ENCODE data around the gene LRRC1.

LRRC1 gene

GRCh38 chr6:53858913-53859312 lies 64.1 kb downstream of the LRRC1 start:
- no peaks in the 10 kb centered on the region for H3K27me3 ChIP-seq (ENCODE audit: insufficient read depth, low read depth, severe bottlenecking)
- no peaks in the 10 kb centered on the region for H3K36me3 ChIP-seq
- no peak for DNase-seq
- TF ChIP-seq CTCF (IDR thresholded peaks at IDR 0.05; ENCODE audit: low read depth, low read length) = no peak
- H3K27ac ChIP-seq = no peak overlapping the region
- H3K4me3 ChIP-seq (ENCODE audit: low read depth, low read length) = no peak overlapping the region
- no peaks in the 10 kb centered on the region for H3K9me3 ChIP-seq (ENCODE audit: severe bottlenecking)

DNA sequence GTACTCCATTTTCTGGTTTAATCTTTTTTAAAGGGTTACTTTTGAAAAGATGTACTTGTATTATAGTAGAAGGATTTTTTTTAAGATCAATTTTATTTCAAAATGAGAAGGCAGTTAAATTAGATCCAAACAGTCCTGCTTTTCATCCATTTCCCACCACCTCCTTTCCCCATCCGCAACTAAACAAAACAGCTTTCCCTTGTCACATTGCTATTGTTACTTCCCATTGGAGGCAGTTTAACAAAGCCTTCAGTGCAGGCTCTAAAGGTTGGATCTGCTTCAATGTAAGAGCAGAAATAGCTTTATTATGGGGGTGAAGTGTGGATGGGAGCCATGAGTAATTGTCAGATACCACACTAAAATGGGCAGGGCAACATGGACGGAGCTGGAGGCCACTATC lies 65.7 kb downstream of the LRRC1 start:
- H3K9me3 ChIP-seq (ENCODE audit: severe bottlenecking) = no peaks in the 10 kb centered on the region
- no peak overlapping the region for H3K27ac ChIP-seq
- no peak for DNase-seq
- H3K27me3 ChIP-seq (ENCODE audit: insufficient read depth, low read depth, severe bottlenecking) = no peaks in the 10 kb centered on the region
- no peak for TF ChIP-seq CTCF (IDR thresholded peaks at IDR 0.05; ENCODE audit: low read depth, low read length)
- no peak overlapping the region for H3K4me3 ChIP-seq (ENCODE audit: low read depth, low read length)
- no peaks in the 10 kb centered on the region for H3K36me3 ChIP-seq

DNA sequence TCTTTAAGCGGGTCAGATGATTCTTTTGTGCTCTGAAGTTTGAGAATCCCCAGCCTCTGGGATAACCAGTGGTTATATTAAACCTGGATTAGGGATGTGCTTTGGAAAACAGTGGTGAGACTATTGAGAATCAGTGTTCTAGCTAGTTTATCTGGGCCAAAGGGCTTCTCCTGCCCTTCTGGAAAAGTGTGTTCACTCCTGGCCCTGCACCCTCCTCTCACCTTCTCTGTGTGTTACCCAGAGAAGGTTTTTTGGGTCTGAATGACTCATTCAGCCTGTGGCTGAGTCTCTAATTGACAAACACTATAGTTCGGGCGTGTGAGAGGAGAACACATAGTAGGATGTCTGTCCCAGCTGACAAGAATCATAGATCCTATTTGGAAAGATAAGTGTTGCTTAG lies 66.7 kb downstream of the LRRC1 start:
- Histone ChIP-seq H3K27ac (no peak overlapping the region), H3K27me3 (ENCODE audit: insufficient read depth, low read depth, severe bottlenecking) (no peaks in the 10 kb centered on the region), H3K36me3 (no peaks in the 10 kb centered on the region), H3K9me3 (ENCODE audit: severe bottlenecking) (no peaks in the 10 kb centered on the region), H3K4me3 (ENCODE audit: low read depth, low read length) (no peak overlapping the region)
- DNase-seq = no peak
- no peak for TF ChIP-seq CTCF (IDR thresholded peaks at IDR 0.05; ENCODE audit: low read depth, low read length)

DNA sequence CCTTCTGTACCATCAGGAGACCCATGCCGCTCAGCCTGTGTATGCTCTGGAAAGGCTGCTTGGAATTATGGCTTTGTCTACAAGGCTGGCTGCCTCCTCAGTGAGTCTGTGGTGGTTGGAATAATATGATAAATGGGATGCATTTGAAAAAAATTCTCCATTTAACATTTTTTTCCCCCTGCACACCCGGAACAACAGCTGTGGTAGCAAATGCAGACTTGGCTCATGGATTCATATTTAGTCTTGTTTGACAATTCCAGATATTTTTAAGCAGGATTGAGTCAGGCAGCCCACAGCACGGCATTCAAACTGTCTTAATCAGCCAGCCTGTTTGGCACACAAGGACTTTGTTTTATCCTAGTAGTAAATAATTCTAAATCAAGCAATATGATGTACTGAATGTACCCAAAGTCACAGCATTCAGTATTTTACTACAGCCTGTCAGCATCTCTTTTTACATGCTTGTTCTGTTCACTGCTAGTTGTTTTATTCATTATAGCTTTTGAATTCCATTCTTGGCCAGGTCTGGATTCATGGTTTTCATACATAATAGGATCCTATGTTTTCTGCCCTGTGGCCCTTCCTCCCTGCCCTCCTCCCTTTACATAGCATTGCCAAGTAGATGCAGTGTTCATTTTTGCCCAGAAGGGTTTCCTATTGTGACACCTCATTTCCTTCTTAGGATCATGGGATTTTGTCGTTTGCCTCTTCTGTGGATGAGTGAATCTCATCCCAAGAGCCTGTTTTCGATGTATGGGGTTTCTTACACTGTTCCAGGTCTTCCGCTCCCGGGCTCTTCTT lies 68.1 kb downstream of the LRRC1 start:
- no peak overlapping the region for H3K4me3 ChIP-seq (ENCODE audit: low read depth, low read length)
- no peaks in the 10 kb centered on the region for H3K27me3 ChIP-seq (ENCODE audit: insufficient read depth, low read depth, severe bottlenecking)
- TF ChIP-seq CTCF (IDR thresholded peaks at IDR 0.05; ENCODE audit: low read depth, low read length) = no peak
- no peak overlapping the region for H3K27ac ChIP-seq
- H3K36me3 ChIP-seq = no peaks in the 10 kb centered on the region
- no peaks in the 10 kb centered on the region for H3K9me3 ChIP-seq (ENCODE audit: severe bottlenecking)
- DNase-seq = no peak

DNA sequence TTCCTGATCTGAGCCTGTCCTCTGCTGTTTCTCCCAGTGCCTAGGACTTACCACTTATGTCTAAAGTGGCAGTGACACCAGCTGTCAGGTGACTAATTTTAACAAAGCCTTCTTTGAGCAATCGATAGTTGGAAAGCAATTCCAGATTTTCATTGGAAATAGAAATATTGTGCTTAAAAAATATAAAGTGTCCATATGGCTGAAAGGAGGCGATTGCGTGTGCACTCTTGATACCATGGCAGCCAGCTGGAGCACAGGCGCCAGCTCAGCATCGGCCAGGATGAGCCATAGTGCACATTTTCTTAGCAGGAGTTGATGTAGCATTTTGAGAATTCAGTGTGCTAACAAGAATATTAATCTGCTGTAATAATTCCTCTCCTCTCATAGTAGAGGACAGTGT lies 70.0 kb downstream of the LRRC1 start:
- Histone ChIP-seq H3K27ac (no peak overlapping the region), H3K9me3 (ENCODE audit: severe bottlenecking) (no peaks in the 10 kb centered on the region), H3K27me3 (ENCODE audit: insufficient read depth, low read depth, severe bottlenecking) (no peaks in the 10 kb centered on the region), H3K36me3 (no peaks in the 10 kb centered on the region), H3K4me3 (ENCODE audit: low read depth, low read length) (no peak overlapping the region)
- no peak for DNase-seq
- TF ChIP-seq CTCF (IDR thresholded peaks at IDR 0.05; ENCODE audit: low read depth, low read length) = no peak

GRCh38 chr6:53866226-53866625 lies 71.4 kb downstream of the LRRC1 start:
- Histone ChIP-seq H3K36me3 (no peaks in the 10 kb centered on the region), H3K9me3 (ENCODE audit: severe bottlenecking) (no peaks in the 10 kb centered on the region), H3K27me3 (ENCODE audit: insufficient read depth, low read depth, severe bottlenecking) (no peaks in the 10 kb centered on the region), H3K4me3 (ENCODE audit: low read depth, low read length) (no peak overlapping the region), H3K27ac (no peak overlapping the region)
- DNase-seq = no peak
- no peak for TF ChIP-seq CTCF (IDR thresholded peaks at IDR 0.05; ENCODE audit: low read depth, low read length)
